Islet of Langerhans (tissue), 1 donor: ENCODE data around the gene ZMYND11.
"Not testable (repeated sequence)": the region's sequence is repeated elsewhere in the genome, so short reads cannot be mapped to it uniquely, and the experiment has no call there.

Experiments
- FAIRE-seq: peaks from one replicate; lab custom pipeline; 2011; peaks lifted over from hg19 to GRCh38; lab: Jason Lieb, UNC

ZMYND11 gene

DNA sequence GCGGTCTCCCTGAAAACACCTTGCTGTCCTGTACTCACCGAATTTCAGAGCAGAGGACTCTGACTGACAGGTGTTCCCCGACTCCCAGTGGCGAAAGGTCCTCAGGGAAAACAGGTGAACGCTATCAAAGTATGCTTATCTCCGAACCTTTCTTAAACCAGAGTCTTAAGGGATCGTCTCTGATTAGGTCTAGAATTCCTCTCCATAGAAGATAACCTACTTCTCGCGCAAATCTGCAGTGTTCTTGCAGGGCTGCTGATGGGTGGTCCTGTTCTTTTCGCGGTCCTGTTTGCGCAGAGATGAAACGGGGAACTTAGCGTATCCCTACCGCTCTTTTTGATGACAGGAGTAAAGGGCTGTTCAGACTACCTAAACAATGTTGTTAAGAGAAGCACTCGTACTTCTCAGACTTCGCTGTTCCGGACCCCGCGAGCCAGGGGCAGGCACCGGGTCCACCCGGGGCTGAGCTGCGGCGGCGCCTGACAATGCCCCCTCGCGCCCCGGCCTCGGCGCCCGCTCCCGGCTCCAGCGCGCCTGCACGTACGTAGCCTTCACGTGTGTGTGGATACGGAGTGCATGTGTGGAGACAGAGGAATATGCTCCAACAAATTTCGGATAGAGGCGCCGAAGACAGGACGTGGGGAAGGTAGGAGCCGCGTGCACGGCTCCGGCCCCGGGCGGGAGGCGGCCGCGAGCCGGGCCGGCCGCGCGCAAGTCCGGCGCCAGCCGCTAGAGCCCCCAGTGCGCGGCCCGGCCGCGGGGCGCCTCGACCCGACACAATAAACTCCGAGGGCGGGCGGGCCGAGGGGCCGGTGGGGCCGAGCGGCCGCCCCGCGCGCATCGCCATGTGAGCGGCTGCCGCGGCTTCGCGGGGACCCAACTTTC lies 766 bp upstream of the ZMYND11 start:
- no peak for FAIRE-seq

DNA sequence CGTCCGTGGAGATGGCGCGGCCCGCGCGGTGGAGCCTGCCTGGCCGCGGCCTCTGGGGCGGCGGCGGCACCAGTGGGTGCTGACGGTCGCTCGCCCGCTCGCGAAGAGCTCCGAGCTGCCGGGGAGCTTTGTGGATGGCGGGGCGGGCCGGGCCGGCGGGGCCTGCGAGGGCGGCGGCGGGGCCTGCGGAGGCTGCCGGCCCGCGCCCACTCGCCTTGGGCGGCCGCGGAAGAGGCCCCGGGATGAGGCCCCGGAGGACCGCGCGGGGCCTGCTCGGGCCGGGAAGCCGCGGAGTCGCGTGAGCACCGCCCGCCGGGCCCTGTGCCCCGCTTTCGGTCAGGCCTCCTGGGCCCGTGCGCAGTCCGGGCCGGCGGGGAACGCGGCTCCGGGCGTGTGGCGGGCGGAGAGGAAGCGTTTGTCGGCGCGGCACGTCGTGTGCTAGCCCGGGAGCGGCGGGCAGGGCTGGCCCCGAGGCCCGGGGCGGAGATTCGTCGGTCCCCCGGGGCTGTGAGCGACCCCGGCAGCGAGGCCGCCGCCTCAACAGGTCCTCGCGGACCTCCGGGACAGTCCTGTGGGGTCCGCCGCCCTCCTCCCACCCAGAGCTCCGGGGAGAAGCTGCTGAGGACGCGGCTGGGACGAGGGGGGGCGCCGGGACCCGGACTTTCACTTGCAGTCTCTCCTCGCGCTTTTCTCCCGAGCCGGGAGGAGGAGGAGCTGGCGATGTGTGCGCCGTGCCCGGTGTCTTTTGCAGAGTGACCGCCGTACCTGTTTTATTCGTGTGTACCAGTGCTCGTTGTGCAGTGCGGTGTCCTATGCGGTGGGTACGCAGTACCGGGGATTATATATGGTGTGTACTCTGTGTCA lies 578 bp downstream of the ZMYND11 start:
- no peak for FAIRE-seq

DNA sequence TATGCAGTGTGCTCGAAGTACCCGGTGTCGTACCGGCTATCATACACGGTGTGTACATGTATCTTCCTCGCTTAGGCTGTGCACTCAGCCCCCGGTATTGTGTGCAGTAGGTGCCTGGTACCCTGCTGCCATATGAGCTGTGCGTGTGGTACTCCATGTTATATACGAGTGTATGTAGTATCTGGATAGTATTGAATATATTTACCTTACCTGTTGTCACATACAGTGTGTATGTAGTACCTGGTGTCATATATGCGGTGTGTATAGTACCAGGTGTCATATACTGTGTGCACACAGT lies 1.2 kb downstream of the ZMYND11 start:
- no peak for FAIRE-seq

DNA sequence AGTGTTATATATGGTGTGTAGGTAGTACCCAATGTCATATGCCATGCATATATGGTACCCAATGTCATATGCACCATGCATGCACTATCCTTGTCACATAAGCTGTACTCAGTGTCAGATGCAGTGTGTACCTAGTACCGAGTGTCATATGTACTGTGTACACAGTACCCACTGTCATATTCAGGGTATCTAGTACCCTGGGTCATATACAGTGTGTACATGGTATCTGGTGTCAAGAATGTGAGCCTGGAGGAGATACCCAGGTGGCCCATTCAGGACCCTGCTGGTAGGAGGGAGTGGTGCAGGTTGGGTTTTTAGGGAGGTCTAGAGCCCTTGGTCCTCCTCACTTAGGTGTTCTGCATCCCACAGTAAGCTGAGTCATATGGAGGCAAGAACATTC lies 1.8 kb downstream of the ZMYND11 start:
- no peak for FAIRE-seq

DNA sequence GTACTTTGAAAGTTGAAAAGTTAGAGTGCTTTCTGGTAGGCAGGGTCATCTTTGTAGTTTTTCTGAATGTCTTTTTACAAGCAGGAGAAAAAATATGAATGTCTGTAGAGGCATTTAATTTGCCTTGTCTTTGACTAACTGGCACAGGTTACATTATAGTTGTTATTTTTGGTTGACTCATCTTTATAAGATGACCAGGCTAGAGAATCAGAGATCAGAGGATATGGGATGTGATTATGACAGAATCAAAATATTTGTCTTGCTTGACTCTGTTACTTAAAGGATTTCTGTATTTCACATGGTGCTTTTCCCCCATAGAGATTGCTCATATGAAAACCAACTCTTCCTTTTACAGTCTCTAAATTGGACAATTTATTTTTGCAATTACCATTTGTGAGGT lies 2.4 kb downstream of the ZMYND11 start:
- no peak for FAIRE-seq

DNA sequence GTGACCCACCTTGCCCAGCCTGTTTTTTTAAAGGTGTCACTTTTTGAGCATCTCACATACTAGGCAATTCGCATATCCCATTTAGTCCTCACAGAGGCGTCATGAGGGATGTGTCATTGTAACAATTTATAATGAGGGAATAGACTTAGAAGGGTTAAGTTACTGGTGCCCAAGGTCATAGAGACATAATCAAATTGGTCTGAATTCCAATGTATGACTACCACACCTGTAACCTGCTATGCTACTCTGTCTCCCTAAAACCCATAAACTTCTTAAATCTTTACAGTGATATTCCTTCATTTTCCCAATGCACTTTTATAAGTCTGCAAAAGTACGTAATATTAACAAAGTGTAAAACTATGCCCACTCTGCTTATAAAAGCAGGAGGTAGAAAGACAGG lies 7.1 kb downstream of the ZMYND11 start:
- FAIRE-seq, result no peak

DNA sequence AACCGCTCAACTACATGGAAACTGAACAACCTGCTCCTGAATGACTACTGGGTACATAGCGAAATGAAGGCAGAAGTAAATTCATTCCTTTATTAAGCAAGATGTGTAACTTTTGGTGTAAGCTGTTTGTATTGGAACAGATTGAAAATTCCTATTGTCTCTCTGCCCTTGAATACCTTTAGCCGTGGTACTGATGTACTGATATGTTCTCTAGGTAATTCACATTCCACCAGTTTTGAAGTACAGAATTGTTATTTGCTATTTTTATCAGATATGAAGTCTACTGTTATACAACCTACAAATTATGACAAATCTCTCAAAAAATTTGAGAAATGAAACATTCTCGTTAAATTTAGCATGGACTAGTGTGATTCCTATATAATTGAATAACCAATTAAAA lies 17.7 kb downstream of the ZMYND11 start:
- FAIRE-seq, result no peak

DNA sequence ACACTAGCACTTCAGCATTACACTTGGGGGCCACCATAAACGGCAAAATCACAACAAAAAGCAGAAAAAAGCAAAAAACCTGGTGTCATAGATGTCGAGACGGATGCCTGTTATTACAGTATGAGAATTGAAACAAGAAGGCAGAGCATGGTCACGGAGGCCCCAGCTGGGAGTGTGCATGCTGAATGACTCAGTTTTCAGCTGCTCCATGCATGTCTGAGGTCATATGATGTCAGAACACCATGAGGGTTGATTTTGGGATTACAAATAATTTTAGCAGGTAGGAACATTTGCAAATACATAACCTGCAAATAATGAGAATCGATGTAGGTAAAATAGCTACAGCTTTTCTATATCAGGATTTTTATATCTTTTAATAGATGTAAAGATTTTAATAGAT lies 19.1 kb downstream of the ZMYND11 start:
- FAIRE-seq, result no peak

DNA sequence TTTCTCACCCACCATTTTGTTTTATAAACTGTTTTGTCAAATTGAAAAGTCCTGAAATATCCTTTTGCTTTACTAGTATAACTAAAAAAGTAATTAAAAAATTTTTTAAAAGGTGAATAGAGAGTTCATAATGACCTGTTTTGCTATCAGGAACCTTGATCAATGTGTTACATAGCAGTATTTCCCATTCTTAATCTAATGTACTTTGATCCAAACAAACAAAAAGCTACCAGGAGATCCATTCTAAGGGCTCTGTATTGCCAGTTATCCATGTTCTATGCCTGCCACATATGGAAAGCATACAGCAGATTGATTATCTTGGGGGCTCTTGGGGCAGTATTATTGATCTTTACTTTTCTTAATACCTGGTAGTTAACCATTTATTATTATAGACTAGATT lies 32.1 kb downstream of the ZMYND11 start:
- no peak for FAIRE-seq

DNA sequence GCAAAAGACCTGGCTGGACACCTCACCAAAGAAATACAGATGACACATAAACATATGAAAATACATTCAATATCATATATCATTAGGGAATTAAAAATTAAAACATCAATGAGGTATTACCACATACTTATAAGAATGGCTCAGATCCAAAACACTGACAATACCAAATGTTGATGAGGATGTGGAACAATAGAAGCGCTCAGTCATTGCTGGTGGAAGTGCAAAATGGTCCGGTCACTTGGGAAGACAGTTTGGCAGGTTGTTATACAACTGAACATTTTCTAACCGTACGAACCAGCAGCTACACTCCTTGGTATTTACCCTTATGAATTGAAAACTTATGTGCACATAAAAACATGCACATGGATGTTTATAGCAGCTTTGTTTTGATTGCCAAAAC lies 38.5 kb downstream of the ZMYND11 start:
- FAIRE-seq, result no peak

DNA sequence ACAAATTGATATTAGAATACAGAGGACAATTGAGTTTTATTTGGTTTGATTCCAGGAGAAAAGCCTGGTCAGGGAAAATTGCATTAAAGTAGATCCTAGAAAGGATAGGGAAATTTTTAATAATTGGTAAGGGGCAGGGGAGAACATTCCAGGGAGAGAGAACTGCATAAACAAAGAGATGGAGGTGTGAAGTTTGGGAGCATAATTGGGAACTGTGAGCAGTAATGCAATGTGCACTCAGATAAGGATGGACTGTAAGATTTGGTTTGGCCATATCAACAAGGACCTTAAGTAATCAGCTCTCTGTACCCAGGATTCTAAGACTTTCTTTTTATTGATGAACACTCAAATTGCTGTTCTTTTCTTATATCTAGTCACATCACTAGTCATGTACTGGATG lies 41.4 kb downstream of the ZMYND11 start:
- FAIRE-seq, result no peak

DNA sequence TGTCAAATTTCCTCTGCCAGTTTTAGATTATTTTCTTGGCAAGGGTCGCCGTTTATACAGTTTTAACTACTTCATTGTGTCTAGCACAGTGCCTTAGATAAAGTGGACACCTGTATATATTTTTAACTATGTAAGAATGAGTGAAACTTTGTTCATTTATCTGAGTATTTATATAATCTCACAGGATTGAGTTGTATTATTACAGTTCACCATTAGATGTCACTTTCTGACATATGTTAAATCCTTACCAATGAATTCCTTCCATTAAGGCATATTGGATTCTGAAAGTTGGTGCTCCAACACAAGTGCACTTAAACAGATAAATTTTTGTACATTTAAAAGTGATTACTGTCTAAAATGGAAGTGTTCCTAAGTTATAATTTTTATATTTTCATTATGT lies 43.0 kb downstream of the ZMYND11 start:
- FAIRE-seq, result peak; percentile 94

DNA sequence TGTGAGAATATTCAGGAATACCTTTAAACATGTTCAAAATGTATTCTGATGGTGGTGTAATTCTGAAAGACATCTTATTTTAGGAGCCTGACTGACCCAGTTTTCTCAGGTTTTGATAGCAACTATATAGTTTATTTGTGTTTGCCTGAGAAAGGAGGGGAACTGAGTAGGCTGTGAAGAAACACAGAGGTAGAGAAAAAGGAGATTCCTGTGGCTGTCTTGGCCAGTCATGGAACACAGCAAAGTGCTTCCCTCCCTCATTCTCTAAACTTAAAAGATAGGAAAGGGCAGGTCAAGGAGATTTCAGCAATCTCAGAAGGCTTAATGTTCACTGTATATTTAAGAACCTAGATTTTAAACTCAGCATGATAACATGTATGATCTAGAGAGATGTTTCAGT lies 43.5 kb downstream of the ZMYND11 start:
- FAIRE-seq, result no peak

DNA sequence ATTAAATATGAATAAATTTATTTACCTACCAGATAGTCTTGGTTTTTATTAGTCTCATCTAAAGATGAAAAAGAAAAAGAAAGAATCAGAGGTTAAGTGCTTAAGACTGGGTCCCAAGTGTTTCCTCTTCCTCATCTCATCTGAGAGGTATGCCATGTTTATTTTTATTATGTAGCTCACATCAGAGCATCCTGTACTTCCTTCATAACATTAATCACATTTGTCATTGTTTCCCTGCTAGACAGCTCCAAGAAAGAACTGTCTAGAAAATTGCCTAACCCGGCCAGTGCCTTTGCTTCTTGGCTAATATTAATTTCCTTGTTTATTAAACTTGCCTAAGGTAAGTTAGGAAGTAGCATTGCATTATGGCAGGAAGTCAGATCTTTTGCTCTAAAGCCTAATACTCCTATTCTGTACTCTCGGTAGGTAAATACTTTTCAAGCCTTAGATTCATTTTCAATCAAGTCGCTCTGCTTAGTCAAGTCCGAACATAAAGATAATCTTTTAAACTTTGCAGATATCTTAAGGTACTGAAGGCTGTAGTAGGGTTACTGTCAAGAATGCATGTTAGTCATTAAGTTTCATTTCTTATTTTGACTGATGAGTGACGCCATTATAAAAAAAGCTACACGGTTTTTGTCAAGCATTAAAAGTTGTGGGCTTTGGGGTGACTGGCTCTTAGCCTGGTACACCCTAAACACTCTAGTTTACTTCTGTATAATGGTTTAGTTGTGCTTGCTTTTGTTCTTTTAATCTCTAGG lies 47.4 kb downstream of the ZMYND11 start:
- FAIRE-seq, result peak; percentile 68

DNA sequence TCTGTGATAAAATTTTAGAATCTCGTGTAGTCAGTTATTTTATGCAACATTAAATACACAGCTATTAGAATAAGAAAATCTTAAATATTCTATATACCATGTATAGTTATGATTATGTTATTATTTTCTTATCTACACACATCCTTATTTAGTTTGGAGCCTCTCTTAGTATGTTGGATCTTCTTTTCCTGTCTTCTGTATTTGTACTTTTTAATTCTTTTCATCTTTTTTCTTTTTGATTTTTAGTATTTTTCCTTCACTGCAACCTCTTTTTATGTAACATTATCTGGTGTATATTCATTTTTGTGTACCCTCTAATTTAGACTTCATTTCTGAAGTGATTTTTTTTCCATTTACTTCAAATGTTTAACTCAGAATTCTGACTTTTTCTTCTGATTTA lies 48.9 kb downstream of the ZMYND11 start:
- FAIRE-seq, result no peak

DNA sequence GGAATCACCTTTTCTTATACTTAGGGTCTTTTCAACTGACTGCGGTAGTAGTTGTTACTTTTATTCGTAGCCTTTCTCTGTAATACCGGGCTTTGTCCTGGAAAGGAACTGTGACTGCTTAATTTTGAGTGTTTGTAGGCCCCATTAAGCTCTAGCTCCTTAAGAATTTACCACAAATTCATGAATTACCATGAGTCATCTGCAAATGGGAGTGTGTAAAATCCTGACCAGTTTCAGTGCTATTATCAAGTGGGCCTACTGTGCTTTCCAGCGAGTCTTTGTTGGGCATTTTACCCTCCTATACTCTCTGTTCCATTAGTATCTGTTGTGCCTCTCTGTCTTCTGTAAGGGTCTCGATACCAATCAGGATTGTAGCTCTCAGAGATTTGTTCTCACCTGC lies 49.7 kb downstream of the ZMYND11 start:
- FAIRE-seq, result no peak

DNA sequence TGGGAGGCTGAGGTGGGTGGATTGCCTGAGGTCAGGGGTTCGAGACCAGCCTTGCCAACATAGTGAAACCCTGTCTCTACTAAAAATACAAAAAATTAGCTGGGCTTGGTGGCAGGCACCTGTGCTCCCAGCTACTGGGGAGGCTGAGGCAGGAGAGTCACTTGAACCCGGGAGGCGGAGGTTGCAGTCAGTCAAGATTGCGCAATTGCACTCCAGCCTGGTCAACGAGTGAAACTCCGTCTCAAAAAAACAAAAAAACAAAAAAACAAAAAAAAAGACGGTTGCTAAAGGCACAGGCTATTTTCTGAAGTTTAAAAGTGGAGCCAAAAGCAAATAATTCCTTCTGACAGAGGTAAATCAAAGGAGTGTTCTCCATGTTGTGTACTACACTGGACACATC lies 50.3 kb downstream of the ZMYND11 start:
- FAIRE-seq, result not testable (repeated sequence)

DNA sequence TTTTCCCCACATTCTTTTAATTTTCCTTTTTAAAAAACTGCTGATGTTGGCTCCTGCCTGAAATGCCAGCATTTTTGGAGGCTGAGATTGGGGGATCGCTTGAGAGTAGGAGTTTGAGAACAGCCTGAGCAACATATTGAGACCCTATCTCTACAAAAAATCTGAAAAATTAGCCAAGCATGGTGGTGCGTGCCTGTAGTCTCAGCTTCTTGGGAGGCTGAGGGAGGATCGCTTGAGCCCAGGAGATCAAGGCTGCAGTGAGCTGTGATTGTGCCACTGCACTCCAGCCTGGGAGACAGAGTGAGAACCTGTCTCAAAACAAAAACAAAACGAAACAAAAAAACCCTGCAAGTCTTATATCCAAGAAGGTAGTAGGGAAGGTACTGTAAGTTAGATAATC lies 51.7 kb downstream of the ZMYND11 start:
- FAIRE-seq, result no peak

DNA sequence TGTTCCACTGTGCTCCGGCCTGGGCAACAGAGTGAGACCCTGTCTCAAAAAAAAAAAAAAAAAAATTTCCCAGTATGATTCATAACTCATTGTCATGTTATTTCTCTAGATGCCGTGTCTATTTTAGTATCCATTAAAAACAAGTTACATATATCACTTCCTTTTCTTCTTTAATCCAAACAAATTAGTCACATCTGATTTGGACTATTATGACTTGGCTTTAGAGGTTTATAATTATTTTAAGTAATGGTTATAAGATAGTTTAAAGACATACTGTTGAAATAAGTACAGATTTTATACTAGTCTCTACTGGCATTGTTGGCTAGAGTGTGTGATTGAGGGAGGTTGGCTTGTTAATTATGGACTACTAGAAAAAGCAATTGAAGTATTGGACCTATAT lies 53.3 kb downstream of the ZMYND11 start:
- peak; percentile 90 for FAIRE-seq

DNA sequence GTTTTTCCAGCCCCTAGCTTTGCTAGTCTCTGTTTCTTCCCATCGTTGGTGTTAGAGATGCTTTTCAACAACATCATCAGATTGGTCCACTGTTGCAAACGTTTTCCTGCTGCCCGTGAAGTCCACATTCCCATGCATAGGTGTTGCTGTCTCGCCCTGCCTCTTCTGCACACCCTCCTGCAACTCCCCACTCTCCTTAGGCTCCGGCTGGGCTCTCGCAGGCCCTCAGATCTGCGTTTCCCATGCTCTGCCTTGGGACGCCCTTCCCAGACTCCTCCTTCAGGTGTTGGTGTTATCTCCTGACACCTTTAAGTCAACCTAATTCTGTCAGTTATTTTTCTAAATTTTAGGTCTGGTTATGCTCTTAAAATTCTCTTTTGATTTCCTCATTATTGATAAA lies 55.0 kb downstream of the ZMYND11 start:
- no peak for FAIRE-seq

DNA sequence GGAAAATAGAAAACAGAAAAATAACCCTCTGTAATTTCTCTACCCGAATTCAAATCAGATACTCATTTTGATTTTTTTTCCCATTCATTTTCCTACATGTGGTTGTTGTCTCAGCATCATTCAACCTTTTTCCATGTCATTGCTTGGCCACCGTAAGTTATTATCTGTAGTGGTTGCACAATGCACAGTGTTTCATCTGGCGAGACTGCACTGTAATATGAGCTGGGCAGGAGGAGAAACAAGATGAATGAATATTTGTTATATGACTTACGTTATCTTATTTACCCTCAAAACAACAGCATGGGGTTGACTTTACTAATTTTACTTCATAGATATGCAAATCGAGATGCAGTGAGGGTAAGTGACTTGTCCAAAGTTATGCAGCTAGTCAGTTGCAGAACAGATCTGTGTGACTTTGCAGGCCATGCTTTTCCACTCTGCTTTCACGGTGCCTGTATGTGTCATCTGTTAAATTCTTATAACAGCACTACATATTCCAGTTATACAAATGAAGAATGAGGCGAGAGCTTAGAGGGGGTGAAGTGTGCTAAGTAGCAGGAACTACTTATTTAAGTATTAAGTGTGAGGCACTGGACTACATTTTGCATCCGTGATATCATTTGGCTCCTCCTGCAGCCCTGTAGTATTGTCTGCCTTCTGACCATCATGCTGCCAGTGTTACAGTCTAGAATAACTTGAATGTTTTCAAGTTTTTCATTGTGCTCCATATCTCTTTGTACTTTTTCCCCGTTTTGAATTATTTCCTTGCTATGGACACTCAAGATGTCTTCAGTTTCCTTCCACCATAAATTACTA lies 56.7 kb downstream of the ZMYND11 start:
- peak; percentile 78 for FAIRE-seq

DNA sequence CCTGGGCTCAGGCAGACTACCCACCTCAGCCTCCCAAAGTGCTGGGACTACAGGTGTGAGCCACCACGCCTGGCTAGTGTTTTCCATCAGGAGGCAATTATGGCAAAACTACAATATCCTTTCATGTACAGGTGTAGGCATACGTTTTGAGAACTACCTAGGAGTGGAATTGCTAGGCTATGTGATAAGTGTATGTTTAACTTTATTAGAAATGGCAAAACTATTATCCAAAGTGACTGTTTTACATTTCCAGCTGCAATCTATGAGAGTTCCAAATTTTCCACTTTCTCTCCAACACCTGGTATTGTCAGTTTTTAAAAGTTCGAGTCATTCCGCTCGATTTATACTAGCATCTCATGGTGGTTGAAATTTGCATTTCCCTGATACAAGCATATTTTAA lies 59.0 kb downstream of the ZMYND11 start:
- FAIRE-seq, result no peak
